Fibroblast of mammary gland (primary cell): ENCODE data around the gene FANK1.

Experiments used
- DNase-seq: peaks from one replicate; pipeline ENCODE4 v3.0.0-alpha.2; 2010; ENCODE audit warnings: low read depth
- H3K4me3 ChIP-seq: 2 replicates; pipeline ENCODE4 v1.5.1; 2011; ENCODE audit warnings: low read depth, mild to moderate bottlenecking, low read length, moderate library complexity; ENCODE audit not compliant: control insufficient read depth
- CTCF ChIP-seq: conservative IDR thresholded peaks from 2 replicates; pipeline ENCODE4 v1.5.1; 2011; ENCODE audit warnings: low read depth, low read length, inconsistent platforms; ENCODE audit not compliant: control insufficient read depth, insufficient read depth

FANK1 gene

GRCh38 chr10:125992254-125992653, 95.9 kb downstream of the FANK1 start:
- no peak overlapping the region for H3K4me3 ChIP-seq
- DNase-seq: no peak
- TF ChIP-seq CTCF: no peak

GRCh38 chr10:125994601-125995000, 98.2 kb downstream of the FANK1 start:
- no peak for TF ChIP-seq CTCF
- H3K4me3 ChIP-seq: no peak overlapping the region
- no peak for DNase-seq

DNA sequence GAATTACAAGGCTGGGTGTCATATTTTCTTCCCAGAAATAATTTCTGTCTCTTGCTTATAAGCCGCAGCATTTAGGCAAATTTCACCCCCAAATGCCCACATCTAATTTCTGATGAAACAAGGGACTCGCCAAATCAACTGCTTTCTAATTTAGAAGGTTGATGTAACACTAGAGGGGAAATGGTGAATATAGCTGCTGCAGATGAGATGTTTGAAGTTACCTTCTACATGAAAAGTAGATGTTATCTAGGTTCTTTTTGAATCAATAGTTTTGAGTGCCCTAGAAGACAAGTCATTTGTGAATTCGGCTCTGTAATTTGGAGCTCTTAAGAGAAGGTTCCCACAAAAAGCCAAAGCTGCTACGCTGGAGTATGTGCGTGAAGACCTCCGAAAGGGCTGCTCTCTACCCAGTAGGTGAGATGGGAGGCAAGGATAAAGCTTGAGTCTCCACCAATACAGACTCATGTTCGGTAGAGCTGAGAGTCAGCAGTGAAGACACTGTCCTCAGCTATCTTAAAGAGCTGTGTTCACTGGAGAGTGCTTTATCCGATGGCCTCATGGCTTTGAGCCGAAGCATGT, 99.5 kb downstream of the FANK1 start:
- no peak overlapping the region for H3K4me3 ChIP-seq
- DNase-seq: no peak
- no peak for TF ChIP-seq CTCF

DNA sequence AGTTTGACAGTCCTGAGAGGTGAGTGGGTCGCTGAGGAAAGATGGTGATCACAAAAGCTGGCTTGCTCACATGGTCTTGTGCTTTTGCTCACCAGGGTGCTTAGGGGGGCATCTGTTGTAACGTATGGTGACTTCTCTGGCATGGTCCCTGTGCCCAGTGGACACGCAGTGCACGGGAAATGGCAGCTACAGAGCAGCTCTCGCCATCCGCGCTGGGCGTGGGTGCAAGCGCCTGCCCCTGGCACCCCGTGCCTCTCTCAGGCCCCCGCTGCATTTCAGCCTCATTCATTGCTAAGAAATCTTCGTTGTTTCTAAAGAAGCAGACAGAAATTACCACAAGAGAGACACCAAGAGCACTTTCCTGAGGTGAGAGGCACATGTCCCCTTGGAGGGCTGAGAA, 101.2 kb downstream of the FANK1 start:
- TF ChIP-seq CTCF: no peak
- no peak overlapping the region for H3K4me3 ChIP-seq
- DNase-seq: no peak

DNA sequence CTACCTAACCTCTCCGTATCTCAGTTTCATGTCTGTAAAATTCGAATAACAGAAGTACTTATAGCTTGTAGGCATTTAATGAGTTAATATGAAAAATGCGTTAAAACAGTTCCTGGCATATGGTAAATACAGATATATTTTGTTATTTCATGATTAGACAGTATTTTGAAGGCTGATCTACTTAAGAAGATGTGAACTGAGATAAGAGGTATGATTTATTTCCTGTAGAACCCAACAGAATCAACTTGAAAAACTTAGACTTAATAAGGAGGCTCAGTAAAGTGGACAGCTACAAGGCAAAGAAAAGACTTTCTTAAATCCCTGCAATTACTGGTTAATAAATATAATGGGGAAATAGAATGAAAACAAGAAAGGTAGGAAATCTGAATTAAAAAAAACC, 103.3 kb downstream of the FANK1 start:
- DNase-seq: no peak
- TF ChIP-seq CTCF: no peak
- H3K4me3 ChIP-seq: no peak overlapping the region

GRCh38 chr10:126001576-126001975, 105.2 kb downstream of the FANK1 start:
- TF ChIP-seq CTCF: no peak
- no peak overlapping the region for H3K4me3 ChIP-seq
- DNase-seq: no peak

GRCh38 chr10:126004752-126005151, 108.4 kb downstream of the FANK1 start:
- no peak for DNase-seq
- no peak for TF ChIP-seq CTCF
- H3K4me3 ChIP-seq: no peak overlapping the region
